OCI-LY3 (cell line): Measurements from ENCODE around the gene KRT36.

Experiments used
- CTCF ChIP-seq: fragments of 200-600, 300-600 bp; sonication (generic); IDR thresholded peaks from 2 replicates; pipeline ENCODE4 v1.5.1; 2014; ENCODE audit warnings: antibody characterized with exemption, low read length, low read depth
- EZH2phosphoT487 ChIP-seq: fragments of 200-600 bp; shearing (Covaris generic); IDR thresholded peaks from 2 replicates; pipeline ENCODE4 v1.6.1; 2018; ENCODE audit warnings: antibody characterized with exemption, mixed run types, low read depth

GRCh38 chr17:41504246-41504977 lies 14.7 kb upstream of the KRT36 start:
- TF ChIP-seq CTCF = no peak
- no peak for TF ChIP-seq EZH2phosphoT487
